Pancreas (tissue), 10 donors: ENCODE data around the gene TTLL4. TPM values are rescaled to one million over a fixed set of nuclear protein-coding genes. Genes with fewer than 3 reads are reported as not detected.

Experiments used
- ATAC-seq, 4 donors: fragments of 200-7000 bp; cut with Tn5 transposase; one replicate each; pipeline versions ENCODE4 v1.8.0 to v1.9.1; 2020; ENCODE audit warnings: mild to moderate bottlenecking in 4 of 4, moderate library complexity in 4 of 4
- DNase-seq, 6 donors: peaks; one replicate each; pipeline ENCODE4 v3.0.0-alpha.2; 2020
- FAIRE-seq: peaks from 2 replicates; lab custom pipeline; 2012; peaks lifted over from hg19 to GRCh38; lab: Jason Lieb, UNC
- H3K27ac ChIP-seq, 4 donors: fragments of 200-600 bp; sonication (generic); 1 replicate in 3 of 4; 2 replicates in 1 of 4; pipeline versions ENCODE4 v1.5.0 to v1.8.0; 2020
- H3K27me3 ChIP-seq, 4 donors: fragments of 200-600 bp; one replicate each; pipeline ENCODE4 v1.8.0; 2021
- H3K36me3 ChIP-seq, 3 donors: fragments of 200-600 bp; sonication (generic) in 1 of 3; one replicate each; pipeline versions ENCODE4 v1.5.0 to v1.8.0; 2020 to 2021
- H3K4me1 ChIP-seq, 3 donors: fragments of 200-600 bp; one replicate each; pipeline ENCODE4 v1.8.0; 2021
- H3K4me3 ChIP-seq, 4 donors: fragments of 200-600 bp; sonication (generic) in 2 of 4; one replicate each; pipeline versions ENCODE4 v1.5.0 to v1.8.0; 2020 to 2021
- H3K9me3 ChIP-seq, 4 donors: fragments of 200-600 bp; one replicate each; pipeline ENCODE4 v1.8.0; 2021
- CTCF ChIP-seq, 4 donors: fragments of 200-600 bp; sonication (generic) in 3 of 4; IDR thresholded peaks; one replicate each; pipeline versions ENCODE4 v1.5.0 to v1.8.0; 2021; ENCODE audit warnings: antibody characterized with exemption in 4 of 4
- WGBS, 2 donors: extraction: QIAGEN DNeasy Blood & Tissue Kit; methylation state at CpG; one replicate each; pipeline ENCODE4 v1.1.7; 2013; 5-methylcytosine and 5-hydroxymethylcytosine counted together
- intact Hi-C, 3 donors: fragments of 100-400 bp; cut with DNase I; formaldehyde crosslinking; loops; one replicate each; pipeline versions ENCODE4 v1.11.1 to v1.14.2; 2022
- polyA plus RNA-seq, 2 donors: library from polyadenylated mRNA; stranded (reverse); fragments of 200-250 nt; gene quantifications; one replicate each; pipeline ENCODE4 v1.2.3, GENCODE V29; 2013
- total RNA-seq, 6 donors: library from RNA; stranded (reverse); fragmentation: NEBNext Ultra II Directional in 4 of 6; extraction: Animal tissue kit (Norgen Biotek cat#: 25700) in 4 of 6; gene quantifications; one replicate each; pipeline versions ENCODE4 v1.2.1 to v1.2.4, GENCODE V29; 2021 to 2023
- donor health status: healthy with polysubstance abuse.
- donor health status: DM: no; HTN: no; CAD: no; lungs with moderate emphysema.
- donor health status: DM: no; HTN: no; CAD: no.
- donor health status: control.
- donor health status: control.
- donor health status: Bipolar disorder and iron deficiency.
- donor health status: DM: yes; HTN: yes; CAD: no.
- donor health status: DM: no; HTN: no; CAD: no.
- donor health status: DM: no; HTN: no; CAD: no.
- donor health status: DM: yes; HTN: yes; CAD: no.

TTLL4 gene
- total and polyA plus RNA-seq, 8 donors = 12.0 to 25.3 (median 16.0) TPM

GRCh38 chr2:218701806-218702205 lies 8.8 kb upstream of the TTLL4 start:
- Histone ChIP-seq H3K27ac (no peak overlapping the region), H3K9me3 (no peaks in the 10 kb centered on the region), H3K36me3 (peaks cover 0 to 6% (median 0%) of the 10 kb centered on the region in 3 donors), H3K27me3 (no peaks in the 10 kb centered on the region), H3K4me3 (no peak overlapping the region), H3K4me1 (no peaks in the 10 kb centered on the region)
- FAIRE-seq = no peak
- ATAC-seq = no peak
- DNase-seq = no peak
- no peak for TF ChIP-seq CTCF (IDR thresholded peaks at IDR 0.05)
- intact Hi-C loops = no loop called here
- 87 to 88% methylated on average over 2 of the region's 2 CpGs for WGBS, 2 donors

- Histone ChIP-seq H3K4me1 (no peaks in the 10 kb centered on the region), H3K36me3 (peaks cover 0 to 6% (median 0%) of the 10 kb centered on the region in 3 donors), H3K9me3 (no peaks in the 10 kb centered on the region), H3K4me3 (no peak overlapping the region), H3K27me3 (no peaks in the 10 kb centered on the region), H3K27ac (no peak overlapping the region)
- TF ChIP-seq CTCF (IDR thresholded peaks at IDR 0.05) = no peak
- 74 to 83% methylated on average over 4 of the region's 4 CpGs for whole genome bisulfite sequencing, 2 donors
- no peak for ATAC-seq
- DNase-seq = no peak
- FAIRE-seq = no peak
- intact Hi-C loops = no loop called here
Measured at GRCh38 chr2:218703341-218703740, 7.3 kb upstream of the TTLL4 start.

GRCh38 chr2:218708086-218708485 lies 2.5 kb upstream of the TTLL4 start:
- ATAC-seq (no peak), FAIRE-seq (no peak), DNase-seq (no peak)
- intact Hi-C loops = no loop called here
- H3K27ac ChIP-seq = no peak overlapping the region
- H3K36me3 ChIP-seq = no peaks in the 10 kb centered on the region
- TF ChIP-seq CTCF (IDR thresholded peaks at IDR 0.05) = no peak
- no peaks in the 10 kb centered on the region for H3K9me3 ChIP-seq
- no peaks in the 10 kb centered on the region for H3K27me3 ChIP-seq
- no peak overlapping the region for H3K4me3 ChIP-seq
- H3K4me1 ChIP-seq = peaks cover 0 to 6% (median 0%) of the 10 kb centered on the region in 3 donors
- WGBS, 2 donors = 82 to 93% methylated on average over 4 of the region's 4 CpGs

GRCh38 chr2:218709908-218710307 lies 727 bp upstream of the TTLL4 start:
- ATAC-seq (no peak), FAIRE-seq (no peak), DNase-seq (peak in 1 of 6 donors; percentile 15)
- Histone ChIP-seq H3K4me1 (peaks cover 0 to 6% (median 0%) of the 10 kb centered on the region in 3 donors), H3K27me3 (no peaks in the 10 kb centered on the region), H3K36me3 (no peaks in the 10 kb centered on the region), H3K9me3 (no peaks in the 10 kb centered on the region), H3K27ac (no peak overlapping the region), H3K4me3 (no peak overlapping the region)
- 74 to 79% methylated on average over 8 of the region's 8 CpGs for WGBS, 2 donors
- TF ChIP-seq CTCF (IDR thresholded peaks at IDR 0.05) = no peak
- intact Hi-C loops = no loop called here

- no peaks in the 10 kb centered on the region for H3K27me3 ChIP-seq
- no peaks in the 10 kb centered on the region for H3K36me3 ChIP-seq
- FAIRE-seq = no peak
- TF ChIP-seq CTCF (IDR thresholded peaks at IDR 0.05) = no peak
- no peak for ATAC-seq
- peak overlapping the region; percentile 9 to 93 (median 76) for H3K4me3 ChIP-seq
- no peaks in the 10 kb centered on the region for H3K9me3 ChIP-seq
- WGBS, 2 donors = 36 to 46% methylated on average over 14 of the region's 14 CpGs
- peak overlapping the region in 1 of 4 donors; percentile 87 for H3K27ac ChIP-seq
- intact Hi-C loops = no loop called here
- DNase-seq = no peak
- peaks cover 0 to 6% (median 0%) of the 10 kb centered on the region in 3 donors for H3K4me1 ChIP-seq
Measured at GRCh38 chr2:218710334-218710686, 325 bp upstream of the TTLL4 start.
